ENCODE results near the gene VASN. TPM values are rescaled to one million over a fixed set of nuclear protein-coding genes. Genes with fewer than 3 reads are reported as not detected.
"Not testable (repeated sequence)": the region's sequence is repeated elsewhere in the genome, so short reads cannot be mapped to it uniquely, and the experiment has no call there.

VASN gene
- total RNA-seq, 2 experiments from 2014 or later = not detected

DNA sequence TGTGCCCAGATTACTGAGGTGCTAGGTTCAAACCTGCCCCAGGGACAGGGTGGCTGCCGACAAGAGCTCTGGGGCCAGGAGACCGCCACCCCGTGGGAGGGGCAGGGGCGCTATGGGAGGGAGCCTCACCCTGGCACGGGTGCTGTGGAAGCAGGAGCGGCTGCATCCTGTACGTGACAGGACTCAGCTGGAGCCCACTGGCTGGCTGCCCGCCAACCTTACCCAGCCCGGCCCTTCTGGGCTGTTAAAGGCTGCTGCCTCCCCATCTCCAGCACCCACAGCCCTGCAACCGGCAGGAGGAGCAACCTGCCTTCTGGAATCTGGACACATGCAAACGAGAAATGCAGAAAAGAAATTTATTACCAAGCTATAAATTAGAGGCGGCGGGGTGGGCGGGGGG is 31.7 kb upstream of the VASN start:
- H3K4me1 Mint-ChIP-seq = no peaks in the 10 kb centered on the region
- no peak overlapping the region for H3K4me3 Mint-ChIP-seq
- H3K27ac Mint-ChIP-seq = no peak overlapping the region
- no peaks in the 10 kb centered on the region for H3K36me3 Mint-ChIP-seq (ENCODE audit: low read depth)
- no peak for DNase-seq
- ChIA-PET POLR2A (no interaction called here), CTCF (interaction anchor here (1.0 to 1.3 kb wide), 4 partner anchors 10 to 357 kb away, joined by 3 to 5 read pairs (median 4); no protein-coding TSS in a partner anchor)
- no peaks in the 10 kb centered on the region for H3K9me3 Mint-ChIP-seq
- H3K27me3 Mint-ChIP-seq = no peaks in the 10 kb centered on the region

DNA sequence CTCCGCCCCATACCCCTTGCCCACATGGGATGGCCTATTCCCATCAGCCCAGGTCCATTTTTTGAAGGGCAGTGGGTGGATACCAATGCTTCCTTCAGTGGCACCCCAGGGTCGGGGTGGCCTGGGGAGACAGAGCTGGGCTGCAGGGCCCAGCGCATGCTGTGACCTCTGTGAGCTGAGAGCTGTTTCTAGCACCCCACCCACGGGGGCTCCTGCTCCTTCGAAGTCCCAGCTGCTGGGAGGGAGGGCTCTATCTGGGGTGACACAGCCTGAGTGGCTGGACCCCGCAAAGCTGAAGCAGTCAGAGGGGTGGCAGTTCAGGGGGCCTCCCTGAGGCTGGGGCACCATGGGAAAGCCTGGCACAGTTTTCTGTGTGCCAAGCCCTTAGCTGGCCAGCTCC is 31.2 kb upstream of the VASN start:
- Mint-ChIP-seq H3K4me3 (no peak overlapping the region), H3K36me3 (ENCODE audit: low read depth) (no peaks in the 10 kb centered on the region), H3K27ac (no peak overlapping the region), H3K27me3 (no peaks in the 10 kb centered on the region), H3K4me1 (no peaks in the 10 kb centered on the region), H3K9me3 (no peaks in the 10 kb centered on the region)
- no peak for DNase-seq
- ChIA-PET CTCF (interaction anchor here (0.5 to 1.7 kb wide), 5 partner anchors 11 to 84 kb away, joined by 3 to 5 read pairs (median 4); no protein-coding TSS in a partner anchor), POLR2A (interaction anchor here (0.5 kb wide), 1 partner anchor 165 kb away, joined by 3 read pairs; no protein-coding TSS in a partner anchor)

DNA sequence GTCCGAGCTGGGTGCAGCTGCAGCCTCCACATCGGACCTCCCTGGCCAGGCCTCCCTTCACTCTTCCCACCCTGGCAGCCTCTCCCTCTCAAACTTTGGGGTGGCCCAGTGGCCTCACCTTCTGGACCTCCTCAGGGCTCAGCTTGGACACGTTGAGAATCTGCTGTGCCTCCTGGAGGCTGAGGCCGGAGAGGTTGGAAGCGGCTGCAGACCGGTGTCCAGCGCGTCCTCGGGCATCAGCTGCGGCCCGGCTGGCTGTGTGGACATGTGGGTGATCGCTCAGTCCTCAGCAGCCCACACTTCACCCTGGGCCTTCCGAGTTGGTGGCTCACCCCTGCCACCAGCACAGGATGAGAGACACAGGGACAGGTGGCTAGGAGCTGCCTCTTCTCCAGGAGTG is 30.4 kb upstream of the VASN start:
- DNase-seq = no peak
- H3K4me3 Mint-ChIP-seq = no peak overlapping the region
- H3K9me3 Mint-ChIP-seq = no peaks in the 10 kb centered on the region
- CTCF ChIA-PET = interaction anchor here (0.5 to 1.7 kb wide), 5 partner anchors 11 to 84 kb away, joined by 3 to 5 read pairs (median 4); no protein-coding TSS in a partner anchor
- no peaks in the 10 kb centered on the region for H3K36me3 Mint-ChIP-seq (ENCODE audit: low read depth)
- no peaks in the 10 kb centered on the region for H3K27me3 Mint-ChIP-seq
- no peak overlapping the region for H3K27ac Mint-ChIP-seq
- POLR2A ChIA-PET = no interaction called here
- peaks cover 2% of the 10 kb centered on the region for H3K4me1 Mint-ChIP-seq

DNA sequence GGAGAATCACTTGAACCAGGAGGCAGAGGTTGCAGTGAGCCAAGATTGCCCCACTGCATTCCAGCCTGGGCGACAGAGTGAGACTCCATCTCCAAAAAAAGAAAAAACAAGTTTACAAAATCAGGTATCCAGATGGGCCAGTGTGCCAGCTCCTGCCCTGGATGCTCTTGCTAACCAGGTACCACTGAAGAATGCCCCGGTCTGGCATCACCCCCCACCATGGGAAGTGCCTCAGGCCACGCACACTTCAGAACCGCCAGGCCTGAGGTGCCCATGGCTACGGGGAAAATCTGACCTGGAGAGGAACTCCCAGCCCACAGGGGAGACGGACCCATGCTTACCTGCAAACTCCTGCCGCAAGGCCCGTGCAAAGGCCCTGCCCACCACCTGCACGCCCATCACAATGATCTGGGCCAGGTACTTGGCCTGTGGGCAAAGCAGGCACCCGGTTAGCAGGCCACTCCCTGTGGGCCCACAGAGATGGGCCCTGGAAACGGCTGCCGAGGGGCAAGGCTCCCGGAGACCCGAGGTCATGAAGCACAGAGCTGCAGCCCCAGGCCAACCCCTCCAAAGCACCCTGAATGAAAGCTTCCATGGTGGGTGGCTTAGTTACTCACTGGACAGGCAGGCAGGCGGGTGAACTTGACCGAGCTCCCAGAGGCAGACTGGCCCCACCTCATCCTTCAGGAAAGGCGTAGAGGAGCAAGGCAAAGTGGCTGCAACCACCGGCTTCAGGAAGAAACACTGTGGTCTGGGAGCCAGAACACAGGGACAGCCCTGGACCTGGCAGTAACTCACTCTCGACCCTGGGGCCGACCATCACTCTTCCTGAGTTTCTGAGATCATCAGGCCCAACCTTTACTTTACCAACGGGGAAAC is 28.5 kb upstream of the VASN start:
- Mint-ChIP-seq H3K4me1 (peaks cover 3% of the 10 kb centered on the region), H3K4me3 (no peak overlapping the region), H3K9me3 (no peaks in the 10 kb centered on the region), H3K27me3 (no peaks in the 10 kb centered on the region), H3K27ac (no peak overlapping the region), H3K36me3 (ENCODE audit: low read depth) (no peaks in the 10 kb centered on the region)
- no peak for DNase-seq
- ChIA-PET CTCF (interaction anchor here (0.6 to 0.7 kb wide), 2 partner anchors 54 to 60 kb away, joined by 3 read pairs; no protein-coding TSS in a partner anchor), POLR2A (no interaction called here)

DNA sequence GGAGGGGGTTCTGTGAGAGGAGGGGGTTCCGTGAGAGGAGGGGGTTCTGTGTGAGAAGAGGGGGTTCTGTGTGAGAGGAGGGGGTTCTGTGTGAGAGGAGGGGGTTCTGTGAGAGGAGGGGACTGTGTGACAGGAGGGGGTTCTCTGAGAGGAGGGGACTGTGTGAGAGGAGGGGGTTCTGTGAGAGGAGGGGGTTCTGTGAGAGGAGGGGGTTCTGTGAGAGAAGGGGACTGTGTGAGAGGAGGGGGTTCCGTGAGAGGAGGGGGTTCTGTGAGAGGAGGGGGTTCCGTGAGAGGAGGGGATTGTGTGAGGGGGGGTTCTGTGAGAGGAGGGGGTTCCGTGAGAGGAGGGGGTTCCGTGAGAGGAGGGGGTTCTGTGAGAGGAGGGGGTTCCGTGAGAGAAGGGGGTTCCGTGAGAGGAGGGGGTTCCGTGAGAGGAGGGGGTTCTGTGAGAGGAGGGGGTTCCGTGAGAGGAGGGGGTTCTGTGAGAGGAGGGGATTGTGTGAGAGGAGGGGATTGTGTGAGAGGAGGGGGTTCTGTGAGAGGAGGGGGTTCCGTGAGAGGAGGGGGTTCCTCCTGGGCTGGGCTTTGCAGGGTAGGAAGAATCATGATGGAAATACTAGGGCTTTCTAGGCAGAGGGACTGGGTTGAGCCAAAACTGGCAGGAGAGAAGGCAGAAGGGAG is 27.2 kb upstream of the VASN start:
- H3K9me3 Mint-ChIP-seq; H3K4me3 Mint-ChIP-seq; POLR2A ChIA-PET; CTCF ChIA-PET; H3K36me3 Mint-ChIP-seq (ENCODE audit: low read depth); H3K27ac Mint-ChIP-seq; DNase-seq; H3K27me3 Mint-ChIP-seq: not testable (repeated sequence)
- peaks cover 10% of the 10 kb centered on the region for H3K4me1 Mint-ChIP-seq

DNA sequence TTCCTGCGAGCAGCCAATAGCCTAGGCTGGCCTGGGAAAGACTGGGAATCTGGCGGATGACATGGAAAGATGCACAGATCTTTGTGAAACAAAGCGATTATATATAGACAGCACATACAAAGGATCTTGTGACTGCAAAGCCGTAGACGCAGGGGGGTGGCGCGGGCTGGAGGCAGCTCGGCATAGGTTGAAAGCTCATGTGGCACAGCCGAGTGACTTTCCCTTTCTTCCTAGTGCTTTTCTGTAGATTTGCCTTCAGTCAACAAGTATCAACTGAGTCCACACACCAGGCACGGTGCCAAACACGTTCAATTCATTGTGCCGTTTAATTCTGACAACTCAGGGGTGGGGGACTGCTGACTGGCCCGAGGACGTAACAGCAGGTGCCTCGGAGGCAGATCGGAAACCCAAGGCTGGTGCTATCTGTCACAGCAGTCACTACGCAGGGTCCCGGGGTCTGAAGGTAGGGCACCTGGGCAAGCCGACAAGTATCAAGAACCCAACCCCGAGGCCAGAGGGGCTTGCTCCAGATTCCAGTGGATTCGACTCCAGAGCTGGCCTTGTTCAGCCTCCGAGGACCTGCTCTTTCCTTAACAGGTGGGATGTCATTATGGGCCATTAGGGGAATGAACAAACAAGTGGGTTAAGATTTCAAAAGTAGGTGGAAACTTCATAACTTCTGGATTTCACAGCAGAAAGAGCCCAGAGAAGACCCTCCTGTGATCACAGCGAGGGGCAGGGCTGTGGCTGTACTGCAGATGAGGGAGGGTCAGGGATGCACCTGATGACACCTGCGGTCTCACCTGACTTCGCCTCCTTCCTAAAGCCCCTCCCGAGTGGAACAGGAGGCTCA is 26.4 kb upstream of the VASN start:
- ChIA-PET POLR2A (no interaction called here), CTCF (interaction anchor here (0.5 kb wide), 1 partner anchor 759 kb away, joined by 4 read pairs; no protein-coding TSS in a partner anchor)
- H3K27me3 Mint-ChIP-seq = no peaks in the 10 kb centered on the region
- H3K4me1 Mint-ChIP-seq = peaks cover 15% of the 10 kb centered on the region
- no peak for DNase-seq
- no peaks in the 10 kb centered on the region for H3K36me3 Mint-ChIP-seq (ENCODE audit: low read depth)
- no peaks in the 10 kb centered on the region for H3K9me3 Mint-ChIP-seq
- H3K4me3 Mint-ChIP-seq = no peak overlapping the region
- no peak overlapping the region for H3K27ac Mint-ChIP-seq

DNA sequence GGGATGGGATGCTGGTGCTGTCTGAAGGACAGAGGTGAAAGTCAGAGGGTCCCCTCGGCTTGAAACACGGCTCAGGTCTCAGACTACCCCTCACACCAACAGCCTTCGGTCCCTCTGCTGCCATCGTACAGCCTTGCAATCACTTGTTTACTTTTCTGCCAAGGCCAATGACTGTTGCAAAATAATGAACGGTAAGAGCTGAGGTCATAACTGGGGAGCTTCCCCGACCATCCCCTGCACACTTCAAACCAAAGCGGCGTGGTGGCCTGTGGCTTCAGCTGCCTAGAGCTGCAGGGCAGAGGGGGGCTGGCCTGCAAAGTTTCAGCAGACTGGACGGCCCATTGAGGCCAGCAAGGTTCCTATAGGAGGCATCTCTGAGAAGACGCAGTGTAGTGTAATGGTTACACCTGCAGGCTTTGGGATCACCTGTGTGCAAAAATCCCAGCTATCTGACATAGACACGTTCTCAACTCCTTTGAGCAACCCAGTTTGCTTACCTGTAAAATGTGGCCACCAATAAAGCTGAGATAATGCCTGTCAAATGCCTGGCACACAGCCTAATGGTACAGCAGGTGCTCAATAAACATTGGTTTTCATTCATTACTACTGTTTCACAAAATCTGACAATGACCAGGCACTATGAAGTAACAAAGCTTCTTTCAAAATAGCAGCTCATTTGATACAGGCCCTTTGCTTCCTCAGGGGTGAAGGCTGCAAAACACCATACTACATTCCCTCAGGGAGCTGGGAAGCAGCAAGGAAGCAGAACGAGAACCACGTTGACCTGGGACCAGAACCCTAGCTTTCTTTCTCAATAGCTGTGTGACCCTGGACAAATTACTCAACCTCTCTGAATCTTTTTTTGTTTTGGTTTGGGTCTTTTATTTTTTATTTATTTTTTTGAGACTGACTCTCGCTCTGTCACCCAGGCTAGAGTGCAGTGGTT is 25.5 kb upstream of the VASN start:
- no peak overlapping the region for H3K4me3 Mint-ChIP-seq
- no peaks in the 10 kb centered on the region for H3K36me3 Mint-ChIP-seq (ENCODE audit: low read depth)
- DNase-seq = no peak
- peak overlapping the region; percentile 32 for H3K27ac Mint-ChIP-seq
- H3K4me1 Mint-ChIP-seq = peaks cover 17% of the 10 kb centered on the region
- ChIA-PET POLR2A (interaction anchor here (0.8 kb wide), 1 partner anchor 642 kb away, joined by 3 read pairs; no protein-coding TSS in a partner anchor), CTCF (interaction anchor here (0.5 to 1.8 kb wide), 3 partner anchors 13 to 649 kb away, joined by 5 to 7 read pairs (median 7); no protein-coding TSS in a partner anchor)
- H3K9me3 Mint-ChIP-seq = no peaks in the 10 kb centered on the region
- H3K27me3 Mint-ChIP-seq = no peaks in the 10 kb centered on the region

DNA sequence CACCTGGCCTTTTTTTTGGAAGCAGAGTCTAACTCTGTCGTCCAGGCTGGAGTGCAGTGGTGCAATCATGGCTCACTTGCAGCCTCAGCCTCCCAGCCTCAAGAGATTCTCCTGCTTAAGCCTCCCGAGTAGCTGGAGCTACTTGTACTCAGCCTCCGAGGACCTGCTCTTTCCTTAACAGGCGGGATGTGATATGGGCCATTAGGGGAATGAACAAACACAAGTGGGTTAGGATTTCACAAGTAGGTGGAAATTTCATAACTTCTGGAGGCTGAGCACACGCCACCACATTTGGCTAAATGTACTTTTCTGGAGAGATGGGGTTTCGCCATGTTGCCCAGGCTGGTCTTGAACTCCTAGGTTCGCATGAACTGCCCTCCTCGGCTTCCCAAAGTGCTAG is 24.6 kb upstream of the VASN start:
- Mint-ChIP-seq H3K4me1 (peaks cover 26% of the 10 kb centered on the region), H3K9me3 (no peaks in the 10 kb centered on the region), H3K4me3 (no peak overlapping the region), H3K36me3 (ENCODE audit: low read depth) (no peaks in the 10 kb centered on the region), H3K27me3 (no peaks in the 10 kb centered on the region), H3K27ac (no peak overlapping the region)
- POLR2A ChIA-PET = interaction anchor here (0.6 to 0.8 kb wide), 2 partner anchors 11 to 643 kb away, joined by 3 to 4 read pairs; no protein-coding TSS in a partner anchor
- DNase-seq = no peak
- CTCF ChIA-PET = interaction anchor here (1.2 to 1.8 kb wide), 3 partner anchors 12 to 93 kb away, joined by 4 to 7 read pairs (median 5); no protein-coding TSS in a partner anchor

DNA sequence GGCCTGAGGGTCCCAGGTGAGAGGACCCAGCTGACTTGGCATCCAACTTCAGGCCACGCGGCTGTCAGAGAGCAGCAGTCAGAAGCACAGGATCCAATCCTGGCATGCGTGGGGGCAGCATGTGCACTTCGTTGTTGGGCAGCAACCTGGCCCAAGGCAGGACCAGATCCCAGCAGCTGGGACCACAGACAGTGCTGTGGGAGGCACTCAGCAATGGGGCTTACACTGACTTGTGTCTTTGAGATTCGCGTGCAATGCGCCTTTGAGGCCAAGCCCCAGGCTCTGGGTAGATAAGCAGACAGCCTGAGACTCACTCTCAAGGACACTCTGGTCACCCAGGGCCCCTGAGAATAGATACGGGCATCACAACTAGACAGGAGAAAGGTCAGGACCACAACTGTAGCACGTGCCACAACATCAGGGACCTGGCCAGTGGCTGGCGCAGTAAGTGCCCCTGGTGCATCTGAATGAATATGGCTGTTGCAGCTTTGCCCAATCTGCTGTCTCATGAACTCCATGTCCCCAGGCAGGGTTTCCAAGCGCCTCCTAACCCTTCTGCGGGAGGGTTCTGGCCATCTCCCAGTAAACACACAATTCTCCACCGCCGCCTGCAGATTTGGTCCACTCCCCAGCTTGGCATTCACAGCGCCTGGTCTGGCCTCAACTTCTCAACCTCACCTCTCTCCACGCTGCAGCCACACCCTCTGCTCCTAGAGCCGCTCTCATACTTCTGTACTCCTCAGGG is 23.7 kb upstream of the VASN start:
- peaks cover 26% of the 10 kb centered on the region for H3K4me1 Mint-ChIP-seq
- H3K4me3 Mint-ChIP-seq = no peak overlapping the region
- CTCF ChIA-PET = interaction anchor here (1.2 to 1.8 kb wide), 2 partner anchors 20 to 94 kb away, joined by 4 to 5 read pairs; no protein-coding TSS in a partner anchor
- H3K36me3 Mint-ChIP-seq (ENCODE audit: low read depth) = no peaks in the 10 kb centered on the region
- no peak overlapping the region for H3K27ac Mint-ChIP-seq
- no peaks in the 10 kb centered on the region for H3K9me3 Mint-ChIP-seq
- no peak for DNase-seq
- no peaks in the 10 kb centered on the region for H3K27me3 Mint-ChIP-seq
- POLR2A ChIA-PET = interaction anchor here (0.7 kb wide), 1 partner anchor 9 kb away, joined by 3 read pairs; no protein-coding TSS in a partner anchor

DNA sequence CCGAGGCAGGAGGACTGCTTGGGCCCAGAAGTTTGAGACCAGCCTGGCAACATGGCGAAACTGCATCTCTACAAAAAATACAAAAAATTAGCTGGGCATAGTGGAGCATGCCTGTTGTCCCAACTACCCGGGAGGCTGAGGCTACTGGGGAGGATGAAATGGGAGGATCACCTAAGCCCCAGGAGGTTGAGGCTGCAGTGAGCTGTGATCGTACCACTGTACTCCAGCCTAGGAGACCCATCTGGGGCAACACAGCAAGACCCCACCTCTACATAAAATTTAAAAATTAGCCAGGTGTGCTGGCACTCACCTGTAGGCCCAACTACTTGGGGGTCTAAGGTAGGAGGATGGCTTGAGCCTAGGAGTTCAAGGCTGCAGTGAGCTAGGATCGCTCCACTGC is 22.3 kb upstream of the VASN start:
- H3K4me3 Mint-ChIP-seq = peak overlapping the region; percentile 32
- ChIA-PET POLR2A (no interaction called here), CTCF (interaction anchor here (0.7 to 1.6 kb wide), 8 partner anchors 10 to 859 kb away, joined by 3 to 4 read pairs (median 3); no protein-coding TSS in a partner anchor)
- H3K9me3 Mint-ChIP-seq = no peaks in the 10 kb centered on the region
- H3K27ac Mint-ChIP-seq = no peak overlapping the region
- H3K4me1 Mint-ChIP-seq = peaks cover 26% of the 10 kb centered on the region
- DNase-seq = no peak
- peaks cover 9% of the 10 kb centered on the region for H3K36me3 Mint-ChIP-seq (ENCODE audit: low read depth)
- no peaks in the 10 kb centered on the region for H3K27me3 Mint-ChIP-seq

DNA sequence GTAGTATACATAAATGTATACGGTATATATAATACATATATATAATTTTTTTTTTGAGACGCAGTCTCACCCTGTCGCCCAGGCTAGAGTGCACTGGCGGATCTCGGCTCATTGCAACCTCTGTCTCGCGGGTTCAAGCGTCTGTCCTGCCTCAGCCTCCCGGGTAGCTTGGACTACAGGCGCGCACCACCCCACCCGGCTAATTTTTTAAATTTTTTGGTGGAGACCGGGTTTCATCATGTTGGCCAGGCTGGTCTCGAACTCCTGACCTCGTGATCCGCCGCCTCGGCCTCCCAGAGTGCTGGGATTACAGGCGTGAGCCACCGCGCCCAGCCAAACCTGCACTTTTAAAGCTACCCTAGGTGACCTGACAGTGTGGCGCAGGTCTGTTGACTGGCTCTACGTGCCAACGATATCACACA is 21.3 kb upstream of the VASN start:
- H3K27me3 Mint-ChIP-seq = no peaks in the 10 kb centered on the region
- ChIA-PET POLR2A (interaction anchor here (0.5 kb wide), 1 partner anchor 51 kb away, joined by 3 read pairs; no protein-coding TSS in a partner anchor), CTCF (interaction anchor here (0.5 to 2.1 kb wide), 7 partner anchors 12 to 105 kb away, joined by 3 to 8 read pairs (median 3); no protein-coding TSS in a partner anchor)
- H3K9me3 Mint-ChIP-seq = no peaks in the 10 kb centered on the region
- H3K4me3 Mint-ChIP-seq = peak overlapping the region; percentile 96
- peaks cover 12% of the 10 kb centered on the region for H3K36me3 Mint-ChIP-seq (ENCODE audit: low read depth)
- peak overlapping the region; percentile 94 for H3K27ac Mint-ChIP-seq
- H3K4me1 Mint-ChIP-seq = peaks cover 26% of the 10 kb centered on the region
- no peak for DNase-seq
